Colonic mucosa (tissue), 4 donors: Measurements from ENCODE around the gene COL18A1. TPM values are rescaled to one million over a fixed set of nuclear protein-coding genes. Genes with fewer than 3 reads are reported as not detected.
"Not testable (repeated sequence)": the region's sequence is repeated elsewhere in the genome, so short reads cannot be mapped to it uniquely, and the experiment has no call there.

Source experiments
- DNase-seq: peaks from one replicate; pipeline ENCODE4 v3.0.0-alpha.2; 2020
- H3K27ac ChIP-seq: fragments of 200-600 bp; one replicate; pipeline ENCODE4 v1.8.0; 2021
- H3K27me3 ChIP-seq: fragments of 200-600 bp; one replicate; pipeline ENCODE4 v1.8.0; 2021
- H3K36me3 ChIP-seq: fragments of 200-600 bp; one replicate; pipeline ENCODE4 v1.8.0; 2021
- H3K4me1 ChIP-seq: fragments of 200-600 bp; one replicate; pipeline ENCODE4 v1.8.0; 2021; ENCODE audit warnings: mild to moderate bottlenecking
- H3K4me3 ChIP-seq: fragments of 200-600 bp; one replicate; pipeline ENCODE4 v1.8.0; 2021
- H3K9ac ChIP-seq, 2 donors: one replicate each; pipeline ENCODE4 v1.7.0; 2013; ENCODE audit warnings: control low read depth in 2 of 2, low read depth in 2 of 2, low read length in 2 of 2
- H3K9me3 ChIP-seq: fragments of 200-600 bp; one replicate; pipeline ENCODE4 v1.8.0; 2021
- CTCF ChIP-seq: fragments of 200-600 bp; IDR thresholded peaks from one replicate; pipeline ENCODE4 v1.8.0; 2022; ENCODE audit warnings: antibody characterized with exemption, mild to moderate bottlenecking
- intact Hi-C: fragments of 100-400 bp; cut with DNase I; formaldehyde crosslinking; loops from one replicate; pipeline ENCODE4 v1.14.1; 2022
- total RNA-seq, 2 donors: library from RNA; stranded (reverse); fragmentation: NEBNext Ultra II Directional in 1 of 2; extraction: Animal tissue kit (Norgen Biotek cat#: 25700) in 1 of 2; gene quantifications; one replicate each; pipeline ENCODE4 v1.2.1, GENCODE V29; 2021
- donor health status: healthy.
- donor health status: DM: no; HTN: no; CAD: no.
- donor health status: DM: no; HTN: no; CAD: no.

Gene COL18A1
- total RNA-seq, 2 donors from 2014 or later, result 8.4 to 22.3 TPM

DNA sequence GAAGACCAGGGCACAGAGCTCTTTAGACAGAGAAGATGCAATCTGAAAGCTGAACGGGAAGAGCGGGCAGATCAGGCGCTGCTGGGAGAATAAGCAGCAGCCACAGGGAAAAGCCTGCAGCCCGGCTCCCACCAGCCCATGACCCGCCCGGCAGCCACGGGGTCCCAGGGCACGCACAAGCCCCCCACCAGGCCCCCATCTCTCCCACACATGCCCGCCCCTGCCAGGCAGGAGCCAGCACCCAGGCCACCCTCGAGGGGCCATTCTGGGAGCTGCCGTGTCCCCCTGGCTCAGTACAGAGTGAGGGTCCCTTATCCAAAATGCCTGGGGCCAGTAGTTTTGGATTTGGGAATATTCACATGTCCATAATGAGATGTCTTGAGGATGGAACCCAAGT lies 120.9 kb downstream of the COL18A1 start:
- H3K4me1 ChIP-seq, result peaks cover 8% of the 10 kb centered on the region
- DNase-seq, result no peak
- H3K27ac ChIP-seq, result no peak overlapping the region
- H3K27me3 ChIP-seq, result no peaks in the 10 kb centered on the region
- no peak overlapping the region for H3K4me3 ChIP-seq
- H3K9ac ChIP-seq, result no peak overlapping the region
- H3K36me3 ChIP-seq, result no peaks in the 10 kb centered on the region
- intact Hi-C loops, result no loop called here
- no peaks in the 10 kb centered on the region for H3K9me3 ChIP-seq
- no peak for TF ChIP-seq CTCF

- H3K9ac ChIP-seq, H3K27me3 ChIP-seq, H3K4me1 ChIP-seq, H3K36me3 ChIP-seq, H3K4me3 ChIP-seq, H3K9me3 ChIP-seq, DNase-seq, H3K27ac ChIP-seq, intact Hi-C loops: not testable (repeated sequence)
Measured at GRCh38 chr21:45527151-45527999, 122.4 kb downstream of the COL18A1 start.

DNA sequence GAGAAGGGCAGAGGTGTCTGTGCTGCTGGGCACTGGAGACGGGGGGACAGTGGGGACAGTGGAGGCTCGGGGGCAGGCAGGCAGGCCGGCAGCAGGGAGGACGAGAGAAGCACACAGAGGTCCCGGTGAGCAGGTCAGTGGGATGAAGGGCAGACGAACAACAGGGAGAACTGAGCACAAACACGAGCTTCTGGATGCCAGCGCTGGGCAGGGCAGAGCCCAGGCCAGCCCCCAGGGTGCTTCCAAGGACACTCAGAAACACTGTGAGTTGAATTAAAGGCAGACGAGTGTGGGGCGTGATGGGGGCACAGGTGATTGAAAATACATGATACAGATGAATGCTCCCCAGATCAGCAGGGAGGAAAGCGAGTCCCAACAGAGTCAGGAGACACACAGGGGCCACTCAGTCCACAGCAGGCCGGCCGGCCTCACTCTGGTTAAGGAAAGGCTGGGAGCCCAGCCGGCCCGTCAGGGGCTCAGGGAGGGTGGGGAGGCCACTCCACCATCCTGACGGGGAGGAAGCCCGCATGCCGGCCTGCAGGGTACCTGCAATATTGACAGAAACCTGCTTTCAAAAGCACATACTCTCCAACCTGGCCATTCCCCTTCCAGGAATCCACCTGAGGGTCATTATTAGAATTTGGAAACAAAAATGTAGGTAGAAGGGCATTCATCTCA lies 123.2 kb downstream of the COL18A1 start:
- Histone ChIP-seq H3K9me3 (no peaks in the 10 kb centered on the region), H3K9ac (no peak overlapping the region), H3K36me3 (no peaks in the 10 kb centered on the region), H3K4me3 (no peak overlapping the region), H3K27me3 (no peaks in the 10 kb centered on the region), H3K27ac (no peak overlapping the region), H3K4me1 (peaks cover 14% of the 10 kb centered on the region)
- intact Hi-C loops, result no loop called here
- no peak for DNase-seq
- TF ChIP-seq CTCF, result no peak

GRCh38 chr21:45528981-45529784 lies 124.2 kb downstream of the COL18A1 start:
- Histone ChIP-seq H3K4me1 (peaks cover 22% of the 10 kb centered on the region), H3K9me3 (no peaks in the 10 kb centered on the region), H3K27ac (no peak overlapping the region), H3K9ac (no peak overlapping the region), H3K36me3 (no peaks in the 10 kb centered on the region), H3K27me3 (no peaks in the 10 kb centered on the region), H3K4me3 (no peak overlapping the region)
- no peak for DNase-seq
- intact Hi-C loops, result no loop called here
- no peak for TF ChIP-seq CTCF

DNA sequence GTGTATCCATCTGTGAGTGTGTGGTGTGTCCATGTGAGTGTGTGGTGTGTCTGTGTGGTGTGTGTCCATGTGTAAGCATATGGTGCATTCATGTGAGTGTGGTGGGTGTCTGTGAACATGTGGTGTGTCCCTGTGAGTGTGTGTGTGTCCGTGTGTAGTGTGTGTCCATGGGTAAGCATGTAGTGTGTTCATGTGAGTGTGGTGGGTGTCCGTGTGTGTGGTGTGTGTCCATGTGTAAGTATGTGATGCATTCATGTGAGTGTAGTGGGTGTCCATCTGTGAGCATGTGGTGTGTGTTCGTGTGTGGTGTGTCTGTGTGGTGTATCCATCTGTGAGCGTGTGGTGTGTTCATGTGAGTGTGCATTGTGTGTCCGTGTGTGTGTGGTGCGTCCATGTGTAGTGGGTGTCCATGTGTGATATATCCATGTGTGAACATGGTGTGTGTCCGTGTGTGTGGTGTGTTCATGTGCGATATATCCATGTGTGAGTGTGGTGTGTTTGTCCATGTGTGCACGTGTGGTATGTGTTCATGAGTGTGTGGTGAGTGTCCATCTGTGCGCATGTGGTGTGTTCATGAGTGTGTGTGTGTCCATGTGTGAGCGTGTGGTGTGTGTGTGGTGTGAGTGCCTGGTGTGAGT lies 124.9 kb downstream of the COL18A1 start:
- intact Hi-C loops, result no loop called here
- Histone ChIP-seq H3K4me1 (peaks cover 29% of the 10 kb centered on the region), H3K36me3 (no peaks in the 10 kb centered on the region), H3K9ac (no peak overlapping the region), H3K4me3 (no peak overlapping the region), H3K9me3 (no peaks in the 10 kb centered on the region), H3K27ac (no peak overlapping the region), H3K27me3 (no peaks in the 10 kb centered on the region)
- no peak for DNase-seq
- no peak for TF ChIP-seq CTCF
